H7 (cell line): ENCODE results near the gene ARHGDIA. TPM values are rescaled to one million over a fixed set of nuclear protein-coding genes. Genes with fewer than 3 reads are reported as not detected.

Source experiments
- DNase-seq: peaks from one replicate; pipeline ENCODE4 v3.0.0; 2012
- H3K27me3 ChIP-seq: 2 replicates; pipeline ENCODE4 v1.6.0; 2011; ENCODE audit warnings: mild to moderate bottlenecking, low read length; ENCODE audit not compliant: control insufficient read depth, insufficient read depth
- H3K36me3 ChIP-seq: replicated peaks from 2 replicates; pipeline ENCODE4 v1.5.1; 2011; ENCODE audit warnings: low read length; ENCODE audit not compliant: control insufficient read depth, insufficient read depth
- H3K4me3 ChIP-seq: 2 replicates; pipeline ENCODE4 v1.5.1; 2011; ENCODE audit warnings: low read depth, mild to moderate bottlenecking, control low read depth, low read length, moderate library complexity; ENCODE audit not compliant: insufficient read depth
- total RNA-seq: library from RNA; depleted of rRNA; stranded (reverse); fragments of >200 nt; shearing (Covaris generic); gene quantifications from 2 replicates; pipeline ENCODE4 v1.2.3, GENCODE V29; 2014

Gene ARHGDIA
- total RNA-seq, 1 experiment from 2014 or later = 158 TPM

GRCh38 chr17:81866440-81867169 is 4.5 kb downstream of the ARHGDIA start:
- H3K36me3 ChIP-seq = peaks cover 21% of the 10 kb centered on the region
- H3K27me3 ChIP-seq = no peaks in the 10 kb centered on the region
- no peak overlapping the region for H3K4me3 ChIP-seq
- peak; percentile 48 for DNase-seq

- Histone ChIP-seq H3K4me3 (no peak overlapping the region), H3K36me3 (peaks cover 21% of the 10 kb centered on the region), H3K27me3 (no peaks in the 10 kb centered on the region)
- DNase-seq = no peak
These were observed 5.3 kb downstream of the ARHGDIA start for GRCh38 chr17:81865733-81866439.

- Histone ChIP-seq H3K36me3 (peaks cover 21% of the 10 kb centered on the region), H3K27me3 (no peaks in the 10 kb centered on the region), H3K4me3 (no peak overlapping the region)
- no peak for DNase-seq
These were observed 5.8 kb downstream of the ARHGDIA start for GRCh38 chr17:81865358-81865732.

- Histone ChIP-seq H3K4me3 (no peak overlapping the region), H3K27me3 (no peaks in the 10 kb centered on the region), H3K36me3 (peaks cover 21% of the 10 kb centered on the region)
- peak; percentile 65 for DNase-seq
These were observed 7.0 kb downstream of the ARHGDIA start for GRCh38 chr17:81863833-81864768.

GRCh38 chr17:81863123-81863675 is 7.9 kb downstream of the ARHGDIA start:
- DNase-seq = no peak
- Histone ChIP-seq H3K4me3 (no peak overlapping the region), H3K36me3 (peaks cover 29% of the 10 kb centered on the region), H3K27me3 (no peaks in the 10 kb centered on the region)

GRCh38 chr17:81860756-81861568 is 10.2 kb downstream of the ARHGDIA start:
- peaks cover 34% of the 10 kb centered on the region for H3K36me3 ChIP-seq

GRCh38 chr17:81859906-81860755 is 11.0 kb downstream of the ARHGDIA start, which contains the start of gene P4HB:
TSS of gene P4HB (minus strand) at chr17:81860535. CDS start at chr17:81860471, 64 bp downstream.
- H3K27me3 ChIP-seq = no peaks in the 10 kb centered on the region
- peaks cover 30% of the 10 kb centered on the region for H3K36me3 ChIP-seq
- DNase-seq = no peak
- H3K4me3 ChIP-seq = peak within 1 kb of the TSS; percentile 92

More at GRCh38 chr17:81860756-81861568, 10.2 kb downstream of the ARHGDIA start:
- DNase-seq = peak; percentile 100
- peak overlapping the region; percentile 92 for H3K4me3 ChIP-seq
- no peaks in the 10 kb centered on the region for H3K27me3 ChIP-seq

- peak overlapping the region; percentile 81 for H3K4me3 ChIP-seq
- DNase-seq = peak; percentile 20
- no peaks in the 10 kb centered on the region for H3K27me3 ChIP-seq
- H3K36me3 ChIP-seq = peaks cover 30% of the 10 kb centered on the region
These were observed 11.9 kb downstream of the ARHGDIA start for GRCh38 chr17:81858967-81859905.

GRCh38 chr17:81858170-81858966 is 12.8 kb downstream of the ARHGDIA start:
- Histone ChIP-seq H3K36me3 (peaks cover 32% of the 10 kb centered on the region), H3K4me3 (no peak overlapping the region), H3K27me3 (no peaks in the 10 kb centered on the region)
- DNase-seq = peak; percentile 27

- DNase-seq = peak; percentile 67
- H3K4me3 ChIP-seq = no peak overlapping the region
- peaks cover 38% of the 10 kb centered on the region for H3K36me3 ChIP-seq
- no peaks in the 10 kb centered on the region for H3K27me3 ChIP-seq
These were observed 16.0 kb downstream of the ARHGDIA start for GRCh38 chr17:81854974-81855774.

- Histone ChIP-seq H3K27me3 (no peaks in the 10 kb centered on the region), H3K4me3 (no peak overlapping the region), H3K36me3 (peaks cover 25% of the 10 kb centered on the region)
- DNase-seq = no peak
These were observed 18.9 kb downstream of the ARHGDIA start for GRCh38 chr17:81852237-81852636.
